Measurements from ENCODE around the gene C6.

DNA sequence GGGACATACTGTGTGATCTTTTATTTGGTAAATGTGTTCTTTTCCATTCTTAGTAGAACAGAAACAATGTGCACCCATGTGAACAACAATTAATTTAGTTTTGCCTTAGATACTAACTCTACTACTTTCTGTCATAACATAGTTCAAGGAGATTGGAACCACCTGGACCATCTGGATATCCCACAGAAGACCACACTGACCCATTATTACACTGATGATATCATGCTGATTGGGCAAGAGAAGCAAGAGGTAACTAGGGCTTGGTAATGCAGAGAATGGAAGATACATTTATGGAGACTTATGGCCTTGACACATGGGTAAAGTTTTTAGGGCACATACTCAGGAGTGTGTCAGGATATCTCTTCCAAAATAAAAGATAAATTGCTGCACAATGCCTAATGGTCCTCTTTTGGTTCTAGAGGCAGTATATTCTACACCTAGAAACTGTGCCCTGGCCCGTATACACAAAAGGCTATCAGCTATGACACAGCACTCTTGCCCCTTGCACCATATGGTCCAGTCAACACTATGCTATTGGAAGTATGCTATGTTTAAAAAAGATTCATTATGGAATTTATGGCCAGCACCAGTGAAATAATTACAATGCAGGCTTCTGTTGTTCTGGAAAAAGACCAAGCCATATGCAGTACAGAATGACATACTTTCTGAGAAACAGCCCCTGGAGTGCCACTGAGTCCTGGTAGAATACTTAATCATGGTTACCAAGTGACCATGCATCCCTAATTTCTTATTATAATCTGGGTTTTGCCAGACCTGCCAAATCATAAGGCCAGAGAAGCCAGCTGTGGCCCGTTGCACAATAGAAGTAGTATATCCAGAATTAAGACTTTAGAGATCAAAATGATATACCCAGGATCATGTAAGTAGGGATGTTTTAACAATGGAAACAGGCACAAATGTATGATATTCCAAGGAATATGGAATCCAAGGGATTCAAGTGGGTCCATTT is 100.6 kb downstream of the C6 start:
- no peak for TF ChIP-seq RBBP5 (conservative IDR thresholded peaks at IDR 0.05)
- TF ChIP-seq ZZZ3 (IDR thresholded peaks at IDR 0.05; ENCODE audit: control insufficient read depth, insufficient read length, low read depth) = no peak
- TF ChIP-seq, protein P1, sequence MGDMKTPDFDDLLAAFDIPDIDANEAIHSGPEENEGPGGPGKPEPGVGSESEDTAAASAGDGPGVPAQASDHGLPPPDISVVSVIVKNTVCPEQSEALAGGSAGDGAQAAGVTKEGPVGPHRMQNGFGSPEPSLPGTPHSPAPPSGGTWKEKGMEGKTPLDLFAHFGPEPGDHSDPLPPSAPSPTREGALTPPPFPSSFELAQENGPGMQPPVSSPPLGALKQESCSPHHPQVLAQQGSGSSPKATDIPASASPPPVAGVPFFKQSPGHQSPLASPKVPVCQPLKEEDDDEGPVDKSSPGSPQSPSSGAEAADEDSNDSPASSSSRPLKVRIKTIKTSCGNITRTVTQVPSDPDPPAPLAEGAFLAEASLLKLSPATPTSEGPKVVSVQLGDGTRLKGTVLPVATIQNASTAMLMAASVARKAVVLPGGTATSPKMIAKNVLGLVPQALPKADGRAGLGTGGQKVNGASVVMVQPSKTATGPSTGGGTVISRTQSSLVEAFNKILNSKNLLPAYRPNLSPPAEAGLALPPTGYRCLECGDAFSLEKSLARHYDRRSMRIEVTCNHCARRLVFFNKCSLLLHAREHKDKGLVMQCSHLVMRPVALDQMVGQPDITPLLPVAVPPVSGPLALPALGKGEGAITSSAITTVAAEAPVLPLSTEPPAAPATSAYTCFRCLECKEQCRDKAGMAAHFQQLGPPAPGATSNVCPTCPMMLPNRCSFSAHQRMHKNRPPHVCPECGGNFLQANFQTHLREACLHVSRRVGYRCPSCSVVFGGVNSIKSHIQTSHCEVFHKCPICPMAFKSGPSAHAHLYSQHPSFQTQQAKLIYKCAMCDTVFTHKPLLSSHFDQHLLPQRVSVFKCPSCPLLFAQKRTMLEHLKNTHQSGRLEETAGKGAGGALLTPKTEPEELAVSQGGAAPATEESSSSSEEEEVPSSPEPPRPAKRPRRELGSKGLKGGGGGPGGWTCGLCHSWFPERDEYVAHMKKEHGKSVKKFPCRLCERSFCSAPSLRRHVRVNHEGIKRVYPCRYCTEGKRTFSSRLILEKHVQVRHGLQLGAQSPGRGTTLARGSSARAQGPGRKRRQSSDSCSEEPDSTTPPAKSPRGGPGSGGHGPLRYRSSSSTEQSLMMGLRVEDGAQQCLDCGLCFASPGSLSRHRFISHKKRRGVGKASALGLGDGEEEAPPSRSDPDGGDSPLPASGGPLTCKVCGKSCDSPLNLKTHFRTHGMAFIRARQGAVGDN (IDR thresholded peaks at IDR 0.05) = no peak
- no peak for TF ChIP-seq BCL11A (IDR thresholded peaks at IDR 0.05; ENCODE audit: low read depth, low read length)
- no peak for TF ChIP-seq HDAC2 (IDR thresholded peaks at IDR 0.05)
- no peak for TF ChIP-seq STAT1 (conservative IDR thresholded peaks at IDR 0.05)
